Lower leg skin (tissue), 4 donors: ENCODE results near the gene CFAP410. TPM values are rescaled to one million over a fixed set of nuclear protein-coding genes. Genes with fewer than 3 reads are reported as not detected.
A peak's percentile ranks its signal among the peaks of the same experiment; 100 is the strongest.
"Not testable (repeated sequence)": the region's sequence is repeated elsewhere in the genome, so short reads cannot be mapped to it uniquely, and the experiment has no call there.

Experiments used
- DNase-seq, 2 donors: peaks; one replicate each; pipeline ENCODE4 v3.0.0-alpha.2; 2019; ENCODE audit warnings: low spot score in 2 of 2
- H3K4me3 ChIP-seq: fragments of 200-600 bp; sonication (generic); 2 replicates; pipeline ENCODE4 v1.5.1; 2017; ENCODE audit warnings: mild to moderate bottlenecking, low read depth; ENCODE audit not compliant: poor library complexity, severe bottlenecking
- POLR2A ChIP-seq, 2 donors: fragments of 450-650 bp; IDR thresholded peaks; one replicate each; pipeline ENCODE4 v1.6.1; 2016 to 2017; ENCODE audit warnings: antibody characterized with exemption in 2 of 2, mild to moderate bottlenecking in 1 of 2, moderate library complexity in 1 of 2
- WGBS, 2 donors: methylation state at CpG; one replicate each; pipeline ENCODE4 v1.1.5; 2018; 5-methylcytosine and 5-hydroxymethylcytosine counted together
- intact Hi-C: fragments of 100-400 bp; cut with DNase I; formaldehyde crosslinking; loops from one replicate; pipeline ENCODE4 v1.15.0; 2023; ENCODE audit warnings: low total_unique reads
- total RNA-seq, 4 donors: library from RNA; depleted of rRNA; stranded (reverse); fragments of >200 nt; gene quantifications; one replicate each; pipeline ENCODE4 v1.1.0, GENCODE V29; 2016
- TF ChIP-seq, protein P1 (sequence below), 3 donors: fragments of 450-650 bp; IDR thresholded peaks; one replicate each; pipeline ENCODE4 v1.5.1; 2016; ENCODE audit warnings: antibody characterized with exemption in 3 of 3, mild to moderate bottlenecking in 3 of 3, moderate library complexity in 2 of 3

CFAP410 gene
- total RNA-seq, 4 donors from 2014 or later = 21.3 to 40.1 (median 25.2) TPM

DNA sequence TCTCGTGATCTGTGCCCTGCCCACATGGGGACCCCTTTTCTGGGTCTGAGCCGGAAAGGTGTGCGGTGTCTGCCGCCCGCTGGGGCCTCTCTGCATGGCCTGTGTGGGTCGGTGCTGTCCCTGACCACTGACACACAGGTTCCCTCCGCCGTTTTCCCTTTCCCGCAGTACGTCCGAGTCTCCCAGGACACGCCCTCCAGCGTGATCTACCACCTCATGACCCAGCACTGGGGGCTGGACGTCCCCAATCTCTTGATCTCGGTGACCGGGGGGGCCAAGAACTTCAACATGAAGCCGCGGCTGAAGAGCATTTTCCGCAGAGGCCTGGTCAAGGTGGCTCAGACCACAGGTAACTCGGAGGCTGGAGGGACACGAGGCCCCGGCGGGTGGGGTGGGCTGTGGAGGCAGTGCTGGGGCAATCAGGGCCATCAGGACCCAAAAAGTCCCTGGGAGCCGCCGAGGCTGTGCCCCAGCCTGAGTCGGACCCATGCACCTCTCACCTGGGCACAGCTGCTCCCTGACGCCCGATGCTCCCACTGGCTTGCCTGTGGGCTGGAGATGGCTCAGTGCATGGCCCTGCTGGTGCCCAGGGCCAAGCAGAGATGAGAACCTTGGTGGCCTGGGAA lies 27.5 kb upstream of the CFAP410 start:
- peak in 1 of 2 donors; percentile 79 for DNase-seq
- no peak for TF ChIP-seq POLR2A (IDR thresholded peaks at IDR 0.05)
- TF ChIP-seq, protein P1, sequence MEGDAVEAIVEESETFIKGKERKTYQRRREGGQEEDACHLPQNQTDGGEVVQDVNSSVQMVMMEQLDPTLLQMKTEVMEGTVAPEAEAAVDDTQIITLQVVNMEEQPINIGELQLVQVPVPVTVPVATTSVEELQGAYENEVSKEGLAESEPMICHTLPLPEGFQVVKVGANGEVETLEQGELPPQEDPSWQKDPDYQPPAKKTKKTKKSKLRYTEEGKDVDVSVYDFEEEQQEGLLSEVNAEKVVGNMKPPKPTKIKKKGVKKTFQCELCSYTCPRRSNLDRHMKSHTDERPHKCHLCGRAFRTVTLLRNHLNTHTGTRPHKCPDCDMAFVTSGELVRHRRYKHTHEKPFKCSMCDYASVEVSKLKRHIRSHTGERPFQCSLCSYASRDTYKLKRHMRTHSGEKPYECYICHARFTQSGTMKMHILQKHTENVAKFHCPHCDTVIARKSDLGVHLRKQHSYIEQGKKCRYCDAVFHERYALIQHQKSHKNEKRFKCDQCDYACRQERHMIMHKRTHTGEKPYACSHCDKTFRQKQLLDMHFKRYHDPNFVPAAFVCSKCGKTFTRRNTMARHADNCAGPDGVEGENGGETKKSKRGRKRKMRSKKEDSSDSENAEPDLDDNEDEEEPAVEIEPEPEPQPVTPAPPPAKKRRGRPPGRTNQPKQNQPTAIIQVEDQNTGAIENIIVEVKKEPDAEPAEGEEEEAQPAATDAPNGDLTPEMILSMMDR (IDR thresholded peaks at IDR 0.05) = no peak
- no peak overlapping the region for H3K4me3 ChIP-seq
- 86 to 92% methylated on average over 25 to 28 of the region's 28 CpGs for WGBS, 2 donors
- intact Hi-C loops = no loop called here

DNA sequence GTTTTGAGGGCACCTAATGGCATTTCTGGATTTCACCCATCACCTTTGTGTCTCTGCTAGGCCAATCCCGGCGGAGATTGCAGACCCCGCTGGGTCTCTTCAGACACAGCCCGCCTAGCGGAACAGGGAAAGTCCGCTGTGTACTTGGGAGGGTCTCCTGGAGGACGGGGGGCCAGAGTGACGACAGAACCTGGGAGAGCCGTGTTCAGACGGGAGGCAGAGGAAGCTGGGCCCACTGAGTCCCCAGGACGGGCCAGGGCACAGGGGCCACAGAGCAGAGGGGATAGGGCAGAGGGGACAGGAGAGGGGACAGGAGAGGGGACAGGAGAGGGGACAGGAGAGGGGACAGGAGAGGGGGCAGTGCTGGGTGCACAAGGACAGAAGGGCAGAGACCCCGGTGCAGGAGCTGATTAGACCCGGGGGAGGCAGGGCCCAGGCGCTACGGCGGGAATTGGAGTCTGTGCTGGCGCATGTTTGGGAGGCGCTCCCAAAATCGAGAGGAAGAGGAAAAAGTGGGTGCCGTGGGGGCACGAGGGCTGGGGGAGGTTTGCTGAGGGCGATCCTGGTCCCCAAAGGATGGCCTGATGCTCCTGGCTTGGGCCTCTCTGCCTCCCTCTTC lies 26.9 kb upstream of the CFAP410 start:
- DNase-seq = peak in 1 of 2 donors; percentile 66
- WGBS, 2 donors = 86 to 93% methylated on average over 22 of the region's 22 CpGs
- no peak overlapping the region for H3K4me3 ChIP-seq
- intact Hi-C loops = no loop called here
- no peak for TF ChIP-seq POLR2A (IDR thresholded peaks at IDR 0.05)
- TF ChIP-seq, protein P1 (IDR thresholded peaks at IDR 0.05) = no peak

DNA sequence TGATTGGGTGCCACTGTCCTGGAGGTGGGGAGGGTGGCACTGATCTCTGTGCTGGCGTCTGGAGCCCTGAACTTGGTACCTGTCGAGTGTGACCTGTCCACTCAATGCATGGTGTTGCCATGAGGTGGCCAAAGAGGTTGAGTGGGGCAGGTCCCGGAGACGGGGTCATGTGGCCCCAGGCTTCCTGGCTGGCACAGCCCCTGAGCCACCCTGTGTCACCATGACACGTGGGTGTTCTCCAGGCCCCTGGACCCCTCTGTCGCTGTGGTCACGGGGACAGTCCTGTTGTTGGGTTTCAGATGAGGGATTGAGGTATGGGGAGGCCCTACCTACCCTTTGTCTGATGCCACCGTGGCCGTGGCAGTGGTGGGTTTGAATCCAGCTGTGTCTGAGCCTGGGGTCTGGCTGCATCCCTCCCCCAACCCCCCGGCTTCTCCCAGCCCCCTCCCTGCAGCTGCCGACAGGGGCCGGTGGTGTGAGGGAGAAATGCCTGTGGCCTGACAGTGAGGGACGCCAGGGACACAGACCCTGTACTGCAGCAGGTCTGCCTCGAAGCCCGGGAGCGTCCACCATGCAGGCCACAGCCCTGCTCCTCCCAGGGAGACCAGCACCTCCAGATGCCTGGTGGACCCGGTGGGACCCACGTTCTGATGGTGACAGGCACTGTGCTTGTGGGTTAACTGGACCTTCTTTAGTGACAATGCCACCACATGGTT lies 26.2 kb upstream of the CFAP410 start:
- no peak for TF ChIP-seq POLR2A (IDR thresholded peaks at IDR 0.05)
- TF ChIP-seq, protein P1 (IDR thresholded peaks at IDR 0.05) = no peak
- no peak overlapping the region for H3K4me3 ChIP-seq
- DNase-seq = peak in 1 of 2 donors; percentile 68
- intact Hi-C loops = no loop called here
- 89 to 92% methylated on average over 14 to 16 of the region's 18 CpGs for WGBS, 2 donors

DNA sequence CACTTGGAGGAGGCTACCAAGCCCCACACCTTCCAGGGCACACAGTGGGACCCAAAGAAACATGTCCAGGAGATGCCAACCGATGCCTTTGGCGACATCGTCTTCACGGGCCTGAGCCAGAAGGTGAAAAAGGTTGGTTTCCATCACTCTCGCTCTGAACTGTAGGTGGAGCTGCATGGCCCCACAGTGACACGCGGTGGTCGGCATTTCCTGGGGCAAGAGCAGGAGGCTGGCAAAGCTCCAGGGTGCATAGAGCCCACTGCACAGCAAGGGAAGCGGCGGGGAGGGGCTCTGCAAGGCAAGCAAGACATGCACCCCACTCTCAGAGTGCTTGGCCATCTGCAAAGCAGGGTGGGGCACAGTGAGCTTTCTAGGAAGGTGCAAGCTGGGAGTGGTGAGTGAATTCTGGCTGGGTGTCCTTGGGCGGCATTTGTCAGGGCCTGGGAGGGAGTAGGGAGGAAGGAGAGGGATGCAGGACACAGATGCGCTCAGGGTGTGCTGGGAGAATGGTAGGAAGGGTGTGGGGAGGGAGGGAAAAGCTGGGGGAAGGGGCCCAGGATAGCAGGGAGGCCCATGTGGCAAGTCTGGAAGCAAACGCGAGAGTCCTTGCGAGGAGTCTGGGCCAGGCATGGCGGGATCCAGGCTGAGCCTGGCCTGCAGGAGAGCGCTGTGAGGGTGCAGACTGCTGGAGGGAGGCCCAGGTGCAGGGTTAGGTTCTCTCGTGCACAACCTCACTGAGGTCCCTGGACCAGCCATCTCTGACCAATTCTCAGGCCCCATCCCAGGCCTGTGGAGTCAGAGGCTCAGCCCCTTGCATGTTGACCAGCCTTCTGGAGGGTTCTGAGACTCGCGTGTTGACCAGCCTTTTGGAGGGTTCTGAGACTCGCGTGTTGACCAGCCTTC lies 25.2 kb upstream of the CFAP410 start:
- no peak overlapping the region for H3K4me3 ChIP-seq
- intact Hi-C loops = no loop called here
- DNase-seq = peak in 1 of 2 donors; percentile 62
- WGBS, 2 donors = 80 to 84% methylated on average over 19 to 22 of the region's 22 CpGs
- TF ChIP-seq, protein P1 (IDR thresholded peaks at IDR 0.05) = no peak
- TF ChIP-seq POLR2A (IDR thresholded peaks at IDR 0.05) = no peak

DNA sequence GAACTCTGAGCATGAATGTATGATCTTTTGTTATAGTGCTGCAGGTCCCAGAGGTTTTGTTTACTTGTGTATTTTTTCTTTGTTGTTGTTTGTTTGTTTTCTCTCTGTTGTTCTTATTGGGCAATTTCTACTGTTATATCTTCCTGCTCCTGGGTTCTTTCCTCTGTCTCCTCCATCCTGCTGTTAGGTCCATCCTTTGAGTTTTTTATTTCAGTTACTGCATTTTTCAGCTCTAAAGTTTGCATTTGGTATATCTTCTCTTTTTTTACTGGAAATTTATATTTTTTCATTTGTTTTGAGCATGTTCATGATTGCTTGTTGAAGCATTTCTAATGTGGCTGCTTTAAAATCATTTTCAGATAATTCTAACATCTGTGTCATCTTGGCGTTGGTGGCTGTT lies 24.1 kb upstream of the CFAP410 start:
- intact Hi-C loops = no loop called here
- no peak for TF ChIP-seq POLR2A (IDR thresholded peaks at IDR 0.05)
- TF ChIP-seq, protein P1 (IDR thresholded peaks at IDR 0.05) = no peak
- DNase-seq = no peak
- no peak overlapping the region for H3K4me3 ChIP-seq
- WGBS, 2 donors = 71 to 86% methylated on average over 1 of the region's 1 CpG

DNA sequence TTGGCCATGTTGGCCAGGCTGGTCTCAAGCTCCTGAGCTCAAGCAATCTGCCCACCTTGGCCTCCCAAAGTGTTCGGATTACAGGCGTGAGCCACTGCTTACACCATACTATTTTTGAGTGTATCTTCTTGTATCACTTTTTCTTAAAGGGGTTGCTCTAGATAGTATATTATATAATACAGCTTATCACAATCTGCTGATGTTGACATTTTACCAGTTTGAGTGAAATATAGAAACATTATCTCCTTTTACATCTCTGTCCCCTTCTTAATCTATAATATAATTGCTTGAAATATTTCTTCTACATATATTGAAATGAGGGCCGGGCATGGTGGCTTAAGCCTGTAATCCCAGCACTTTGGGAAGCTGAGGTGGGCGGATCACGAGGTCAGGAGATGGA lies 22.7 kb upstream of the CFAP410 start:
- intact Hi-C loops, H3K4me3 ChIP-seq, DNase-seq: not testable (repeated sequence)
- WGBS, 2 donors = 91% methylated on average over 5 of the region's 5 CpGs
